Activated CD8-positive, alpha-beta memory T cell treated with anti-CD3 and anti-CD28 coated beads for 48 hours (primary cell): ENCODE results near the gene SURF2.
A peak's percentile ranks its signal among the peaks of the same experiment; 100 is the strongest.
"Not testable (repeated sequence)": the region's sequence is repeated elsewhere in the genome, so short reads cannot be mapped to it uniquely, and the experiment has no call there.

Experiments used
- DNase-seq, 3 experiments: peaks; one replicate each; pipeline ENCODE4 v3.0.0-alpha.2; 2020; ENCODE audit warnings: low read depth in 2 of 3, low spot score in 2 of 3

Gene SURF2

GRCh38 chr9:133356391-133357091 lies at the start of gene SURF2, which contains the start of gene SURF1:
SURF2 (plus strand) TSS chr9:133356550; CDS start chr9:133356593, 43 bp downstream.
SURF1 (minus strand) TSS chr9:133356487; CDS start chr9:133356453, 34 bp downstream.
- DNase-seq: peak in 2 of 3 experiments; percentile 62 to 77

GRCh38 chr9:133307301-133307700 lies 49.0 kb upstream of the SURF2 start:
- no peak for DNase-seq

- DNase-seq: no peak
Measured at GRCh38 chr9:133309608-133310007, 46.7 kb upstream of the SURF2 start.

GRCh38 chr9:133315997-133316396 lies 40.4 kb upstream of the SURF2 start:
- DNase-seq: no peak

- DNase-seq: not testable (repeated sequence)
Measured at GRCh38 chr9:133317551-133317950, 38.8 kb upstream of the SURF2 start.

- DNase-seq: no peak
Measured at GRCh38 chr9:133320421-133320881, 35.9 kb upstream of the SURF2 start.

- no peak for DNase-seq
Measured at GRCh38 chr9:133321411-133321935, 34.9 kb upstream of the SURF2 start.

GRCh38 chr9:133322701-133323100 lies 33.6 kb upstream of the SURF2 start:
- DNase-seq: no peak

- DNase-seq: no peak
Measured at GRCh38 chr9:133323211-133323610, 33.1 kb upstream of the SURF2 start.

- DNase-seq: no peak
Measured at GRCh38 chr9:133323991-133324703, 32.2 kb upstream of the SURF2 start.

- not testable (repeated sequence) for DNase-seq
Measured at GRCh38 chr9:133327021-133327420, 29.3 kb upstream of the SURF2 start.

- DNase-seq: no peak
Measured at GRCh38 chr9:133327834-133328484, 28.4 kb upstream of the SURF2 start.

GRCh38 chr9:133329306-133330156 lies 26.8 kb upstream of the SURF2 start:
- not testable (repeated sequence) for DNase-seq

GRCh38 chr9:133331221-133331620 lies 25.1 kb upstream of the SURF2 start:
- DNase-seq: no peak

- DNase-seq: no peak
Measured at GRCh38 chr9:133331641-133332380, 24.5 kb upstream of the SURF2 start.

- no peak for DNase-seq
Measured at GRCh38 chr9:133332381-133332730, 24.0 kb upstream of the SURF2 start.

GRCh38 chr9:133333011-133333410 lies 23.3 kb upstream of the SURF2 start:
- DNase-seq: no peak

GRCh38 chr9:133333566-133333965 lies 22.8 kb upstream of the SURF2 start:
- DNase-seq: no peak

- DNase-seq: no peak
Measured at GRCh38 chr9:133334161-133334560, 22.2 kb upstream of the SURF2 start.

GRCh38 chr9:133334888-133335287 lies 21.5 kb upstream of the SURF2 start:
- not testable (repeated sequence) for DNase-seq
